CD4-positive, alpha-beta memory T cell (primary cell): ENCODE data around the gene FREM2. TPM values are rescaled to one million over a fixed set of nuclear protein-coding genes. Genes with fewer than 3 reads are reported as not detected.

Experiments used
- CTCF ChIA-PET: fragments of 350-600 bp; sonication (Branson Sonifier 250); formaldehyde crosslinking; loops from one replicate; lab custom pipeline; 2021; ENCODE audit warnings: inconsistent platforms; ENCODE audit not compliant: partially characterized antibody; lab: Charles Lee
- POLR2A ChIA-PET: fragments of 350-600 bp; sonication (Branson Sonifier 250); formaldehyde crosslinking; loops from one replicate; lab custom pipeline; 2021; ENCODE audit not compliant: partially characterized antibody; lab: Charles Lee
- DNase-seq, 5 donors: peaks; one replicate each; pipeline versions ENCODE4 v3.0.0 to v3.0.0-alpha.2; 2020 to 2022; ENCODE audit warnings: mixed read lengths in 1 of 5
- H3K27ac ChIP-seq: one replicate; pipeline ENCODE4 v1.7.0; 2013; ENCODE audit warnings: low read depth, low read length
- H3K27me3 ChIP-seq: 2 replicates; pipeline ENCODE4 v1.7.0; 2013; ENCODE audit warnings: mild to moderate bottlenecking, low read length, moderate library complexity; ENCODE audit not compliant: insufficient read depth
- H3K36me3 ChIP-seq: 2 replicates; pipeline ENCODE4 v1.7.0; 2013; ENCODE audit warnings: mild to moderate bottlenecking, low read length, moderate library complexity; ENCODE audit not compliant: insufficient read depth
- H3K4me1 ChIP-seq: 2 replicates; pipeline ENCODE4 v1.7.0; 2013; ENCODE audit warnings: mild to moderate bottlenecking, low read length, moderate library complexity; ENCODE audit not compliant: insufficient read depth
- H3K4me3 ChIP-seq, 2 donors: one replicate each; pipeline ENCODE4 v1.7.0; 2013; ENCODE audit warnings: low read length in 2 of 2, mild to moderate bottlenecking in 1 of 2
- H3K9me3 ChIP-seq, 2 donors: one replicate each; pipeline ENCODE4 v1.7.0; 2013; ENCODE audit warnings: low read length in 2 of 2, control low read depth in 1 of 2; ENCODE audit not compliant: control insufficient read depth in 1 of 2
- H3K27ac Mint-ChIP-seq, 7 donors: one replicate each; pipeline ENCODE4 v1.8.0; 2020 to 2021; ENCODE audit warnings: mixed read lengths in 7 of 7, mild to moderate bottlenecking in 6 of 7, inconsistent platforms in 3 of 7, moderate library complexity in 3 of 7
- H3K27me3 Mint-ChIP-seq, 2 donors: one replicate each; pipeline ENCODE4 v1.8.0; 2020 to 2021; ENCODE audit warnings: mixed read lengths in 2 of 2
- H3K36me3 Mint-ChIP-seq, 2 donors: one replicate each; pipeline ENCODE4 v1.8.0; 2020 to 2021; ENCODE audit warnings: mixed read lengths in 2 of 2, inconsistent platforms in 1 of 2, mild to moderate bottlenecking in 1 of 2
- H3K4me1 Mint-ChIP-seq, 4 donors: one replicate each; pipeline ENCODE4 v1.8.0; 2020 to 2021; ENCODE audit warnings: mixed read lengths in 4 of 4, mild to moderate bottlenecking in 1 of 4
- H3K4me3 Mint-ChIP-seq, 8 donors: one replicate each; pipeline ENCODE4 v1.8.0; 2020 to 2021; ENCODE audit warnings: mixed read lengths in 8 of 8, mild to moderate bottlenecking in 7 of 8, moderate library complexity in 6 of 8, inconsistent platforms in 3 of 8
- H3K9me3 Mint-ChIP-seq, 8 donors: one replicate each; pipeline ENCODE4 v1.8.0; 2020 to 2021; ENCODE audit warnings: mixed read lengths in 8 of 8, mild to moderate bottlenecking in 5 of 8, inconsistent platforms in 3 of 8, moderate library complexity in 1 of 8
- intact Hi-C: fragments of 100-400 bp; cut with micrococcal nuclease; formaldehyde crosslinking; loops from one replicate; pipeline ENCODE4 v1.15.1; 2023
- polyA plus RNA-seq, 2 donors: library from polyadenylated mRNA; unstranded; fragments of 300-500 nt; fragmentation: Illumina TruSeq; gene quantifications; one replicate each; pipeline ENCODE4 v1.2.3, GENCODE V29; 2021
- total RNA-seq, 2 experiments: library from RNA; stranded (reverse); gene quantifications; one replicate each; pipeline ENCODE4 v1.2.3, GENCODE V29; 2021

FREM2 gene
- total and polyA plus RNA-seq, 4 experiments from 2014 or later = not detected

DNA sequence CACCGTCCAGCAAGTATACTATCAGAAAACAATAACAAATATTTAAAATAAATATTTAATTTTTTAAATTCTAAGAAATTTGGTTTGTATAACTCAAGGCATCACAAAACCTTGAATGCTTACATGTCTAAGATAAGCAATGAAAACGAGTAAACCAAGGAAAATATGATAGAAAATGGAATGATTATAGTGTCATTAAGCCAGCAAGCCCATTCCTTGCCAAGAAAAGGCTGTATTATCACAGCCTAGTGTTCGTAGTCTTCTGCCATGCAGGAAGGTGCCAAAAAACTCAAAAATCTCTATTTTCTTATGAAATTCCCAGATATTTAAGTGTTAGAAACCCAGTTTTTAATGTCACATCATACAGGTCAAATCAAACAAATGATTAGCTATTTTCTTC, 167.3 kb downstream of the FREM2 start:
- H3K27ac ChIP-seq = no peak overlapping the region
- no peaks in the 10 kb centered on the region for H3K27me3 ChIP-seq
- ChIA-PET POLR2A (no interaction called here), CTCF (no interaction called here)
- intact Hi-C loops = no loop called here
- H3K4me1 Mint-ChIP-seq = peaks cover 0 to 2% (median under 1%) of the 10 kb centered on the region in 4 donors
- no peaks in the 10 kb centered on the region for H3K36me3 ChIP-seq
- H3K4me3 ChIP-seq = no peak overlapping the region
- no peak for DNase-seq
- no peaks in the 10 kb centered on the region for H3K36me3 Mint-ChIP-seq
- no peak overlapping the region for H3K4me3 Mint-ChIP-seq
- H3K27ac Mint-ChIP-seq = no peak overlapping the region
- H3K27me3 Mint-ChIP-seq = peaks cover 2 to 4% of the 10 kb centered on the region in 2 donors
- H3K9me3 ChIP-seq = no peaks in the 10 kb centered on the region
- H3K9me3 Mint-ChIP-seq = no peaks in the 10 kb centered on the region
- no peaks in the 10 kb centered on the region for H3K4me1 ChIP-seq

DNA sequence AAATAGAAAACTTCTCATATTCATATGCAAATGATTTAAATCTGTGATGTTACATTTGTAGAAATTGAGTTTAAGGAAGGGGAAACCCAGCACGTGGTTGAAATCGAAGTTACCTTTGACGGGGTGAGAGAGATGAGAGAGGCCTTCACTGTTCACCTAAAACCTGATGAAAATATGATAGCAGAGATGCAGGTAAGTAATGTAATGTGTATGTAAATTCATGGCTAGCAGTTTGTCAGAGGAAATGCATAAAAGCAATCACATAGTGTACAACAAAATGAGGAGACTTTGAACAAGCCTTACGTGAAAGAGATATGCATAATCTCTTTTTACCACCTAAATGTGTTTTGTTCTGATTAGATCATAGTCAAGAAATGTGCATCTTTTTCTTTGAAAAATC, 169.2 kb downstream of the FREM2 start:
- peaks cover 0 to 2% (median under 1%) of the 10 kb centered on the region in 4 donors for H3K4me1 Mint-ChIP-seq
- H3K27me3 ChIP-seq = no peaks in the 10 kb centered on the region
- no peaks in the 10 kb centered on the region for H3K4me1 ChIP-seq
- DNase-seq = no peak
- no peak overlapping the region for H3K27ac Mint-ChIP-seq
- no peaks in the 10 kb centered on the region for H3K36me3 Mint-ChIP-seq
- H3K36me3 ChIP-seq = no peaks in the 10 kb centered on the region
- H3K9me3 Mint-ChIP-seq = no peaks in the 10 kb centered on the region
- H3K4me3 Mint-ChIP-seq = no peak overlapping the region
- peaks cover 0 to 6% of the 10 kb centered on the region in 2 donors for H3K27me3 Mint-ChIP-seq
- ChIA-PET CTCF (no interaction called here), POLR2A (no interaction called here)
- intact Hi-C loops = no loop called here
- H3K27ac ChIP-seq = no peak overlapping the region
- no peaks in the 10 kb centered on the region for H3K9me3 ChIP-seq
- no peak overlapping the region for H3K4me3 ChIP-seq

DNA sequence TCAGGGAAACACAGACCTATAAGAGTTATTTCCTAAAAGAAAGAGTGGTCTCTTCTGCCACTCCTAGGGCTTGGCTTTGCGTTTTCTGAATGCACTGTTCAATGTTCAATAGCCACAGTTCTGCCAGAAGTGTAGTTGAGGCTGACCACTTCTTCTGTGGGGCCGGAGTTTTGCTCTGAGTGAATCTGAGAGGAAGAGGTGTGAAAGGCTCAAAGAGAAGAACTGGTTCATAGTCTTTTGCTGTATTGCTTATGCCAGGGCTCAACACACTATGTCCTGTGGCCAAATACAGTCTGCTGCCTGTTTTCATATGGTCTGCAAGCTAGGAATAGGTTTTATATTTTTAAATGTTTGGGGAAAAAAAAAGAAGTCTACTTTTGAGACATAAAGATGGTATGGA, 175.6 kb downstream of the FREM2 start:
- no peak overlapping the region for H3K4me3 Mint-ChIP-seq

DNA sequence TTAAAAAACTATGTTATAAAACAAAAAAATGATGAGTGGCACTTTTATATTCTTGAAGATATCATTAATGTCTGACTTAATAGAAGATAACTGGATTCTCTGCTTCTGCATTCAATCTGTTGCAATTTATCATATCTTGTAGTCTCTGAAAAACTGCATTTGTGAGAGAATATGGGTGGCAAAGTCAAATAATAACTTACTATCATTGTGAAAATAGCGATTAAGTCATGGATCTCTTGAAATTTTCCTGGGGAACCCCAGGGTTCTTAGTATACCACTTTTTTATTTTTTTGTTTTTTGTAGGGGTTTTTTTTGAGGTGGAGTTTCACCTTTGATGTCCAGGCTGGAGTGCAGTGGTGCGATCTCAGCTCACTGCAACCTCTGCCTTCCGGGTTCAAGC, 176.7 kb downstream of the FREM2 start:
- POLR2A ChIA-PET = no interaction called here
- Histone ChIP-seq H3K4me3 (no peak overlapping the region), H3K9me3 (no peaks in the 10 kb centered on the region), H3K4me1 (no peaks in the 10 kb centered on the region), H3K36me3 (no peaks in the 10 kb centered on the region), H3K27me3 (no peaks in the 10 kb centered on the region), H3K27ac (no peak overlapping the region)
- CTCF ChIA-PET = interaction anchor here (2.0 kb wide), 1 partner anchor 13 kb away, joined by 5 read pairs; no protein-coding TSS in a partner anchor
- intact Hi-C loops = no loop called here
- Mint-ChIP-seq H3K36me3 (no peaks in the 10 kb centered on the region), H3K4me1 (no peaks in the 10 kb centered on the region), H3K9me3 (no peaks in the 10 kb centered on the region), H3K27me3 (peaks cover 0 to 7% of the 10 kb centered on the region in 2 donors), H3K4me3 (no peak overlapping the region), H3K27ac (no peak overlapping the region)
- DNase-seq = no peak

More for the DNA sequence above, 175.6 kb downstream of the FREM2 start:
- ChIA-PET CTCF (no interaction called here), POLR2A (no interaction called here)
- Mint-ChIP-seq H3K4me1 (no peaks in the 10 kb centered on the region), H3K27me3 (peaks cover 0 to 5% of the 10 kb centered on the region in 2 donors), H3K9me3 (no peaks in the 10 kb centered on the region), H3K27ac (no peak overlapping the region), H3K36me3 (no peaks in the 10 kb centered on the region)
- H3K36me3 ChIP-seq = no peaks in the 10 kb centered on the region
- H3K27ac ChIP-seq = no peak overlapping the region
- DNase-seq = no peak
- H3K4me3 ChIP-seq = no peak overlapping the region
- H3K9me3 ChIP-seq = no peaks in the 10 kb centered on the region
- H3K4me1 ChIP-seq = no peaks in the 10 kb centered on the region
- no peaks in the 10 kb centered on the region for H3K27me3 ChIP-seq
- intact Hi-C loops = no loop called here

DNA sequence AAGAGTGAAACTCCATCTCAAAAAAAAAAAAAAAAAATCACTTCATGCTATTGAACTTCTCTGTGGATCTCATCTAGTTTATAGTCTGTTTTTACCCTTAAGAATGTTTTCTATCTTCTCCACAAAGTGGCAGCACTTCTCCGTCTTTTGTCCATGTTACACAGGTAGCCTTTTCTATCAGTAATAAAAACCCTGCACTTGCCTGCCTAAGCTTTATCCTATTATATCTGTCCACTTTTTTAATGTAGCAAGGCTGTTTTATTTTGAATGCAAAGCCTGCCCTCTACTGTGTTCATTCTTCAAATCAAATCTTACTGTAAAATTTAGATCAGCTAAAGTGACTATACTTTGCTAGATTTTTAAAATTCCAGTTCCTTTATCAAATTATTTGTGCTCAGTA, 179.8 kb downstream of the FREM2 start:
- Mint-ChIP-seq H3K9me3 (no peaks in the 10 kb centered on the region), H3K4me3 (no peak overlapping the region), H3K27me3 (peaks cover 2 to 4% of the 10 kb centered on the region in 2 donors), H3K4me1 (no peaks in the 10 kb centered on the region), H3K27ac (no peak overlapping the region), H3K36me3 (no peaks in the 10 kb centered on the region)
- Histone ChIP-seq H3K36me3 (no peaks in the 10 kb centered on the region), H3K4me3 (no peak overlapping the region), H3K27ac (no peak overlapping the region), H3K9me3 (no peaks in the 10 kb centered on the region), H3K4me1 (no peaks in the 10 kb centered on the region), H3K27me3 (no peaks in the 10 kb centered on the region)
- CTCF ChIA-PET = no interaction called here
- DNase-seq = no peak
- POLR2A ChIA-PET = no interaction called here
- intact Hi-C loops = no loop called here

DNA sequence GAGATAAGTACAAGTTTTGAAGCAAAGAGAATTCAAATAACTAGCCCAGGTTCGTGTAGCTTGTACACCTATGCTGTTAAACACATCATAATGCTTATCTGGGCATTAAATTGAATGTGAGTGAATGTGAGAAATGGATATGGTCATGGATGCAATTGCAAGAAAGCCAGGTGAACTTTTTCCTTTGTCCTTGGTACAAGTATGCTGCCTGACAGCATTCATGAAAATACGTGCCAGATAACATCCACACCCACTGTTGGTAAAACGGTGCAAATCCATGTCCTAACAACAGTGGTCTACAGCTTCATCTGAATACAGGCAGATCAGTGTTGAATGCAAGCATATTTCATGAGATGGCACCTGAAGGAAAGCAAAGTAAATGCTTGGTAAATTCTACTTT, 181.5 kb downstream of the FREM2 start:
- Mint-ChIP-seq H3K36me3 (no peaks in the 10 kb centered on the region), H3K27ac (no peak overlapping the region), H3K4me3 (no peak overlapping the region), H3K27me3 (peaks cover 2 to 4% of the 10 kb centered on the region in 2 donors), H3K9me3 (no peaks in the 10 kb centered on the region), H3K4me1 (peaks cover 0 to 1% (median 0%) of the 10 kb centered on the region in 4 donors)
- H3K9me3 ChIP-seq = no peaks in the 10 kb centered on the region
- no peak overlapping the region for H3K4me3 ChIP-seq
- intact Hi-C loops = no loop called here
- no peak for DNase-seq
- no peak overlapping the region for H3K27ac ChIP-seq
- CTCF ChIA-PET = no interaction called here
- no peaks in the 10 kb centered on the region for H3K4me1 ChIP-seq
- H3K36me3 ChIP-seq = no peaks in the 10 kb centered on the region
- POLR2A ChIA-PET = no interaction called here
- no peaks in the 10 kb centered on the region for H3K27me3 ChIP-seq

DNA sequence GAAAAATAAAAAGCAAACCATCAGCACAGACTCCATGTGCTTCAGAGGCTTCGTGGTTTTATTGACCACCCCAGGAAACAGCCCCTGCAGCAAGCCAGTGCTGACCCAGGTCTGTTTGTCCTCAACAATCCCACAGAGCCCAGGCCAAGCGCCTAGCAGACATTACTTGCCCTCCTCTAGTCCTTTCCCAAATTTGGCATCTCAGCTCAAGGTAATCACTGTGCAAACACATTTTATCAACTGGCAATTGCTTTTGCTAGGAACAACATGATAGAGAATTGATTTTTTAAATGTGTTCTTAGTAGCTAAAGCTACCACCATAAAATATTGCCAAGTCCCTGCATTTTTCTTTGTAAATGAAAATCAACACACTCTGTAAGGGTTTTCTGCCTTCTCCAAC, 182.0 kb downstream of the FREM2 start:
- no peaks in the 10 kb centered on the region for H3K36me3 ChIP-seq
- DNase-seq = no peak
- intact Hi-C loops = no loop called here
- CTCF ChIA-PET = no interaction called here
- Mint-ChIP-seq H3K4me3 (no peak overlapping the region), H3K36me3 (no peaks in the 10 kb centered on the region), H3K27ac (no peak overlapping the region), H3K4me1 (peaks cover 0 to 1% (median 0%) of the 10 kb centered on the region in 4 donors), H3K9me3 (no peaks in the 10 kb centered on the region), H3K27me3 (peaks cover 2 to 4% of the 10 kb centered on the region in 2 donors)
- no peak overlapping the region for H3K27ac ChIP-seq
- H3K4me1 ChIP-seq = no peaks in the 10 kb centered on the region
- H3K27me3 ChIP-seq = no peaks in the 10 kb centered on the region
- H3K9me3 ChIP-seq = no peaks in the 10 kb centered on the region
- POLR2A ChIA-PET = no interaction called here
- no peak overlapping the region for H3K4me3 ChIP-seq

DNA sequence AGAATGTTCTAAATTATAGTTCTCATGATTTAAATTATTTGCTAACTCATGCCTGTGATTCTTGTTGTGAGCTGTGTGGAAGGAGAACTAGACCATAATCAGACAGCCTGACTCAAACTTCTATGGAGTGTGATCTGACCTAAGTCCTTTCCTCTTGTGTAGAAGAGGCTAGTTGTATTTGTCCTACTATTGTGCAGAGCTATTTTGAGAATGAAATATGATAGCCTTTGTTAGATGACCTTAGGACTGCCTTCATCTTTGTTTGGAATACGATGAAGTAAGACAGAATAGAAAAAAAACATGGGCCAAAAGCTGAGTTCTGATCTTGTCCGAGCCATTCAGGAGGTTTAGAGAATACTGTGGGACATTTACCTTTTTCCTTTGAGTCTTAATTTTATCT, 184.4 kb downstream of the FREM2 start:
- CTCF ChIA-PET = interaction anchor here (1.0 kb wide), 1 partner anchor 11 kb away, joined by 3 read pairs; no protein-coding TSS in a partner anchor
- intact Hi-C loops = no loop called here

More for the DNA sequence above, 184.4 kb downstream of the FREM2 start:
- no peaks in the 10 kb centered on the region for H3K9me3 Mint-ChIP-seq
- Histone ChIP-seq H3K9me3 (no peaks in the 10 kb centered on the region), H3K36me3 (no peaks in the 10 kb centered on the region), H3K4me3 (no peak overlapping the region), H3K4me1 (no peaks in the 10 kb centered on the region), H3K27me3 (no peaks in the 10 kb centered on the region), H3K27ac (no peak overlapping the region)
- no peak overlapping the region for H3K4me3 Mint-ChIP-seq
- DNase-seq = no peak
- H3K27ac Mint-ChIP-seq = no peak overlapping the region
- H3K27me3 Mint-ChIP-seq = peaks cover 2 to 7% of the 10 kb centered on the region in 2 donors
- H3K36me3 Mint-ChIP-seq = no peaks in the 10 kb centered on the region
- POLR2A ChIA-PET = no interaction called here
- H3K4me1 Mint-ChIP-seq = peaks cover 0 to 1% (median 0%) of the 10 kb centered on the region in 4 donors
